Ascending aorta (tissue), 2 donors: Measurements from ENCODE around the gene ADARB1. TPM values are rescaled to one million over a fixed set of nuclear protein-coding genes. Genes with fewer than 3 reads are reported as not detected.

Source experiments
- DNase-seq, 2 donors: peaks; one replicate each; pipeline ENCODE4 v3.0.0-alpha.2; 2019; ENCODE audit warnings: low spot score in 2 of 2
- H3K27ac ChIP-seq, 2 donors: fragments of 200-600 bp; sonication (generic); one replicate each; pipeline ENCODE4 v1.5.1; 2016 to 2017; ENCODE audit warnings: mild to moderate bottlenecking in 1 of 2
- H3K27me3 ChIP-seq: fragments of 200-600 bp; sonication (generic); one replicate; pipeline ENCODE4 v1.5.1; 2017
- H3K36me3 ChIP-seq, 2 donors: fragments of 200-600 bp; sonication (generic); one replicate each; pipeline ENCODE4 v1.5.1; 2016
- H3K4me1 ChIP-seq, 2 donors: fragments of 200-600 bp; sonication (generic); one replicate each; pipeline ENCODE4 v1.5.1; 2016 to 2017; ENCODE audit warnings: mild to moderate bottlenecking in 1 of 2
- H3K4me3 ChIP-seq, 2 donors: fragments of 200-600 bp; sonication (generic); one replicate each; pipeline ENCODE4 v1.5.1; 2016 to 2017; ENCODE audit warnings: mild to moderate bottlenecking in 1 of 2
- H3K9me3 ChIP-seq, 2 donors: fragments of 200-600 bp; sonication (generic); one replicate each; pipeline ENCODE4 v1.5.1; 2016
- intact Hi-C: fragments of 100-400 bp; cut with DNase I; formaldehyde crosslinking; loops from one replicate; pipeline ENCODE4 v1.15.1; 2023
- total RNA-seq: library from RNA; depleted of rRNA; stranded (reverse); fragments of >200 nt; gene quantifications from one replicate; pipeline ENCODE4 v1.1.0, GENCODE V29; 2016
- TF ChIP-seq, protein P1 (sequence below), 3 experiments: fragments of 200-600 bp in 2 of 3; fragments of 450-650 bp in 1 of 3; sonication (generic) in 2 of 3; IDR thresholded peaks; one replicate each; pipeline ENCODE4 v1.5.1; 2016 to 2019; ENCODE audit warnings: antibody characterized with exemption in 3 of 3, mild to moderate bottlenecking in 1 of 3, moderate library complexity in 1 of 3

Gene ADARB1
- total RNA-seq, 1 donor from 2014 or later = 82.9 TPM

DNA sequence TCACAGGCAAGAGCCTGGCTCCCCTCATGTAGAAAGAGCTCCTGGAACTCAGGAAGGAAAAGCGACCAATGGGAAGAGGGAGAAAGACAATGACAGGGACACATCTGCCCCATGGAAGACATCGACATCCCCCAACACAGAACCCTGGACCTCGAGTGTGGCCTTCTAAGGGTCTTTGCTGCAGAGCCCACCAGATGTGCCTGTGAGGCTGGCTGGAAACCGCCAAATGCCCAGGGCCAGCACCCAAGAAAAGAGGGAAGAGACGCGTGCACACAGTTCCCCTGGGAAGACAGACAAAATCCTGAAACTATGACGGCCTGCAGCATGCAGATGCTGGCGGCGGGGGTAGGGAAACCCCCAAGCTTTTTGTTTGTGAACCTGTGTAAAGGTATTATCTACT, 36.4 kb upstream of the ADARB1 start:
- Histone ChIP-seq H3K27me3 (no peaks in the 10 kb centered on the region), H3K9me3 (peaks cover 8 to 13% of the 10 kb centered on the region in 2 donors), H3K27ac (no peak overlapping the region), H3K4me3 (no peak overlapping the region), H3K4me1 (peaks cover 27 to 45% of the 10 kb centered on the region in 2 donors), H3K36me3 (no peaks in the 10 kb centered on the region)
- TF ChIP-seq, protein P1, sequence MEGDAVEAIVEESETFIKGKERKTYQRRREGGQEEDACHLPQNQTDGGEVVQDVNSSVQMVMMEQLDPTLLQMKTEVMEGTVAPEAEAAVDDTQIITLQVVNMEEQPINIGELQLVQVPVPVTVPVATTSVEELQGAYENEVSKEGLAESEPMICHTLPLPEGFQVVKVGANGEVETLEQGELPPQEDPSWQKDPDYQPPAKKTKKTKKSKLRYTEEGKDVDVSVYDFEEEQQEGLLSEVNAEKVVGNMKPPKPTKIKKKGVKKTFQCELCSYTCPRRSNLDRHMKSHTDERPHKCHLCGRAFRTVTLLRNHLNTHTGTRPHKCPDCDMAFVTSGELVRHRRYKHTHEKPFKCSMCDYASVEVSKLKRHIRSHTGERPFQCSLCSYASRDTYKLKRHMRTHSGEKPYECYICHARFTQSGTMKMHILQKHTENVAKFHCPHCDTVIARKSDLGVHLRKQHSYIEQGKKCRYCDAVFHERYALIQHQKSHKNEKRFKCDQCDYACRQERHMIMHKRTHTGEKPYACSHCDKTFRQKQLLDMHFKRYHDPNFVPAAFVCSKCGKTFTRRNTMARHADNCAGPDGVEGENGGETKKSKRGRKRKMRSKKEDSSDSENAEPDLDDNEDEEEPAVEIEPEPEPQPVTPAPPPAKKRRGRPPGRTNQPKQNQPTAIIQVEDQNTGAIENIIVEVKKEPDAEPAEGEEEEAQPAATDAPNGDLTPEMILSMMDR (IDR thresholded peaks at IDR 0.05) = no peak
- no peak for DNase-seq
- intact Hi-C loops = no loop called here

DNA sequence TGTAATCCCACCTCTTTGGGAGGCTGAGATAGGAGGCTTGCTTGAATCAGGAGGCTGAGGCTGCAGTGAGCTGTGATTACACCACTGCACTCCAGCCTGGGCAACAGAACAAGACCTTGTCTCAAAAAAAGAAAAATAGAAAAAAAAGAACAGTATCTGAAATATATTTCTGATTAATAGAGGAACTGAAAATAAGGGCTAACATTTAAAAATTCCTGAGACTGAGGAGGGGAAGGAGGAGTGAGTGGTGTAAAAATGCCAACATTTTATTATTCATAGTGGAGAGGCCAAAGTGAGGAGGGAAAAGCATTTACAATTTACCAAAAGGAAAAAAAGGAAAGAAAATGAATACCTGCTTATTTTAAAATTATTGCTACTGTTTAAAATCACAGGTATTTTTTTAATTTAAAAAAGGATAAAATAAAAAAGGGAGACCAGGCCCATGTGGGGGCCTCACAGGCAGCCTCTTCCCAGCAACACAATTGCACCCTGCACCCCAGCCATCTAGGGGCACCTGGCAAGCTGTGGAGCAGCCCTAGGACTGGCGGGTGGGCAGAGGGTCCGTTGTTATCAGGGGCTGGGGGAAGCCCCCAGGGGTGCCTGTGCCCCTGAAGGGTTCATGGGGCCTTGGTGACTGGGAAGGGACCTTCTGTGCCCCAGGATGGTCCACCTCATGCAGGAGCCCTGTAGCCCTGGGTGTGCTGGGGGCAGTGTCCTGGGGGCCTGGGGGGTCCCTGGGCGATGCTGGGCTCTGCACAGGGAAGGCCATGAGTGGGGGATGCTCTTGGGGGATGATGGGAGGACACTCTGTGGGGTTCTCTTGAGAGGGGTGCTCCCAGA, 34.8 kb upstream of the ADARB1 start:
- peak overlapping the region; percentile 24 to 81 for H3K27ac ChIP-seq
- TF ChIP-seq, protein P1 (IDR thresholded peaks at IDR 0.05) = no peak
- DNase-seq = peak in 1 of 2 donors; percentile 1
- intact Hi-C loops = no loop called here
- H3K27me3 ChIP-seq = no peaks in the 10 kb centered on the region
- peaks cover 8 to 13% of the 10 kb centered on the region in 2 donors for H3K9me3 ChIP-seq
- H3K4me1 ChIP-seq = peaks cover 13 to 30% of the 10 kb centered on the region in 2 donors
- no peak overlapping the region for H3K4me3 ChIP-seq
- no peaks in the 10 kb centered on the region for H3K36me3 ChIP-seq

DNA sequence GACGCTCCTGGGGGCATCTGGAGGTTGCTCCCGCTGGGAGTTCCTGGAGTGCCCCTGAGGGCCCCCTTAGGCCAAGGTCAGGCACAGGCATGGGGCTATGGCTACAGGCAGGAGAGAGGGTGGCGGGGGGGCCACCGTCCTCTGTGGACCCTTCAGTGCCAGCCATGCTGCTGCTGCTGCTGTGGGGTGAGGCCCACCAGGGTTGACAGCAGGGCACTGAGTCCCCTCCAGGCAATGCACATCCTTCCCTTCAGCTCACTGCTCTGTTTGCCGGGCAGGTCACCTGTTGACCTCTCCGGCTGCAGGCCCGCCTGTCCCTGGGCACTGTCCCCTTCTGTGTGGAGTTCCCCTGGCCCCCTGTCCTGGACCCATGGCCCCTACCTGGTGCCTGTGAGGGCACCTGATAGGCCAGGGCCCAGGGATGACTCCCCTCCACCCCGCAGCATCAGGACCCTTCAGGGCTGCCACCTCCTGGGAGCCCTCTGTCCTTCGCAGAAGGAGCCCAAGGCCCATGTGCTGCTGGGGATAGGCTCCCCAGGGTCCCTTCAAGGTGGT, 34.1 kb upstream of the ADARB1 start:
- intact Hi-C loops = no loop called here
- Histone ChIP-seq H3K9me3 (peaks cover 8 to 13% of the 10 kb centered on the region in 2 donors), H3K27ac (peak overlapping the region; percentile 56 to 81), H3K36me3 (no peaks in the 10 kb centered on the region), H3K4me3 (no peak overlapping the region), H3K27me3 (no peaks in the 10 kb centered on the region), H3K4me1 (peaks cover 8 to 23% of the 10 kb centered on the region in 2 donors)
- DNase-seq = peak in 1 of 2 donors; percentile 7
- TF ChIP-seq, protein P1 (IDR thresholded peaks at IDR 0.05) = no peak

DNA sequence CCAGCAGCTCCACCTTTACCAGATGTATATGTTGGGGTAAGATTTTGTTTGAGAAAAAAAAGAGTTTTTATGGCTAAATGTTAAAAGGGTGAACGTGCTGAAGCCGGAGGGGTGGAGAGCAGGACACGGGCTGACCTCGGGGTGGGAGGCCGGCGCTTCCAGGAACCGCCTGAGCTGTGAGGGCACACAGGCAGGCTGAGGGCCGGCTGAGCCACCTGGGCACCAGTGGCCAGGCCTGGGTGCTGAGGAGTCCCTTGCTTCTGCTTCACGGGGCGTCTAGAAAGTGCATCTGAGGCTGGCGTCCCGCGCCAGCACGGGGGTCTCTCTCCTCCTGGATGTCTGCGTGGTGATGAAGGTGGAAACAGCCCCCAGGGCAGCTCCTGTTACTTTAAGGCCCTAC, 33.6 kb upstream of the ADARB1 start:
- TF ChIP-seq, protein P1 (IDR thresholded peaks at IDR 0.05) = no peak
- DNase-seq = peak in 1 of 2 donors; percentile 64
- H3K4me3 ChIP-seq = no peak overlapping the region
- peaks cover 8 to 22% of the 10 kb centered on the region in 2 donors for H3K4me1 ChIP-seq
- intact Hi-C loops = no loop called here
- H3K27ac ChIP-seq = peak overlapping the region; percentile 56 to 81
- peaks cover 8 to 13% of the 10 kb centered on the region in 2 donors for H3K9me3 ChIP-seq
- H3K36me3 ChIP-seq = no peaks in the 10 kb centered on the region
- no peaks in the 10 kb centered on the region for H3K27me3 ChIP-seq

DNA sequence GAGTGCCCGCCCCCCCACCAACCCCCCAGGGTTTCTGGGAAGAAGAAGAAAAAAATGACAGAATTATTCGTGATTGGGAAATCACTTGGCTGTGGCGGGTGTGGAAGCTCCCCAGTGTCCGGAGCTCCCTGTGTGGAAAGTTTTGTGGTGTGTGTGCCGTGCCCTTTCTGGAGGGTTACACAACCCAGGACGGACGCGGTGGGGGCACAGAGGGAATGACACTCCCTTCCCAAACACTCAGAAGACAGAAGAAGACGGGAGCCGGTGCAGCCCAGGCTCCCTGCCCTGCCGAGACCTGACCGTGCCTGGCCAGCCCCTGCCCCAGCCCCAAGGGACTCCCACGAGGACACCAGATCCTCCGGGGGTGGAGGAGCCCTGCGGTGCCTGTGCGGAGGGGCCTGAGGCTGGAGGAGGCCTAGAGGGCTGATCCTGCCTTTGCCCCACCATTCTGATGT, 33.0 kb upstream of the ADARB1 start:
- Histone ChIP-seq H3K4me3 (no peak overlapping the region), H3K9me3 (peaks cover 6 to 10% of the 10 kb centered on the region in 2 donors), H3K4me1 (peaks cover 8 to 22% of the 10 kb centered on the region in 2 donors), H3K27me3 (no peaks in the 10 kb centered on the region), H3K27ac (peak overlapping the region; percentile 17 to 81), H3K36me3 (no peaks in the 10 kb centered on the region)
- TF ChIP-seq, protein P1 (IDR thresholded peaks at IDR 0.05) = no peak
- intact Hi-C loops = no loop called here
- peak; percentile 33 to 92 for DNase-seq
